GM21390 (cell line): ENCODE results near the gene MMP25.
"Not testable (repeated sequence)": the region's sequence is repeated elsewhere in the genome, so short reads cannot be mapped to it uniquely, and the experiment has no call there.

Source experiments
- ATAC-seq: cut with Tn5 transposase; IDR thresholded peaks from one replicate; pipeline ENCODE4 v1.9.1; 2021; ENCODE audit not compliant: unreplicated experiment

Gene MMP25

GRCh38 chr16:3028716-3029319, 17.5 kb upstream of the MMP25 start:
- no peak for ATAC-seq

GRCh38 chr16:3029491-3030221, 16.7 kb upstream of the MMP25 start:
- no peak for ATAC-seq

- ATAC-seq: no peak
Measured at GRCh38 chr16:3030222-3031212, 15.8 kb upstream of the MMP25 start.

- ATAC-seq: no peak
Measured at GRCh38 chr16:3032624-3033023, 13.7 kb upstream of the MMP25 start.

GRCh38 chr16:3035289-3035971, 10.9 kb upstream of the MMP25 start:
- ATAC-seq: no peak

GRCh38 chr16:3035972-3036725, 10.2 kb upstream of the MMP25 start:
- ATAC-seq: no peak

GRCh38 chr16:3036726-3037315, 9.5 kb upstream of the MMP25 start, which contains the start of gene BICDL2:
BICDL2 (minus strand) TSS chr16:3036944; CDS start chr16:3035496, 1,448 bp downstream.
- no peak for ATAC-seq

- no peak for ATAC-seq
Measured at GRCh38 chr16:3038256-3038655, 8.1 kb upstream of the MMP25 start.

- ATAC-seq: no peak
Measured at GRCh38 chr16:3038896-3039295, 7.5 kb upstream of the MMP25 start.

- no peak for ATAC-seq
Measured at GRCh38 chr16:3042376-3042775, 4.0 kb upstream of the MMP25 start.

- ATAC-seq: no peak
Measured at GRCh38 chr16:3044708-3045107, 1.7 kb upstream of the MMP25 start.

GRCh38 chr16:3046641-3047386, 453 bp downstream of the MMP25 start:
- ATAC-seq: no peak

- ATAC-seq: no peak
Measured at GRCh38 chr16:3047387-3047720, 993 bp downstream of the MMP25 start.

GRCh38 chr16:3049921-3050481, 3.6 kb downstream of the MMP25 start:
- no peak for ATAC-seq

- no peak for ATAC-seq
Measured at GRCh38 chr16:3050487-3050886, 4.1 kb downstream of the MMP25 start.

- ATAC-seq: no peak
Measured at GRCh38 chr16:3051009-3051408, 4.6 kb downstream of the MMP25 start.

GRCh38 chr16:3051494-3051893, 5.1 kb downstream of the MMP25 start:
- no peak for ATAC-seq

- ATAC-seq: not testable (repeated sequence)
Measured at GRCh38 chr16:3052571-3053329, 6.4 kb downstream of the MMP25 start.
